ENCODE measurements around the gene CMTM6.

- TF ChIP-seq CTCF (optimal IDR thresholded peaks at IDR 0.05 in 1 of 3, IDR thresholded peaks at IDR 0.05 in 1 of 3, conservative IDR thresholded peaks at IDR 0.05 in 1 of 3; ENCODE audit: extremely low read depth in 1 of 3, insufficient read depth in 2 of 3, low read length in 3 of 3) (no peak), EZH2 (IDR thresholded peaks at IDR 0.05; ENCODE audit: low read length) (no peak)
These were observed at the start of gene CMTM6 for GRCh38 chr3:32502118-32502945.
